GM19468 (cell line): Measurements from ENCODE around the gene HIF3A.
"Not testable (repeated sequence)": the region's sequence is repeated elsewhere in the genome, so short reads cannot be mapped to it uniquely, and the experiment has no call there.

Source experiments
- ATAC-seq: cut with Tn5 transposase; IDR thresholded peaks from one replicate; pipeline ENCODE4 v1.9.1; 2021; ENCODE audit warnings: mild to moderate bottlenecking, moderate library complexity, moderate number of reproducible peaks; ENCODE audit not compliant: unreplicated experiment; ENCODE audit errors: extremely low read depth

HIF3A gene

DNA sequence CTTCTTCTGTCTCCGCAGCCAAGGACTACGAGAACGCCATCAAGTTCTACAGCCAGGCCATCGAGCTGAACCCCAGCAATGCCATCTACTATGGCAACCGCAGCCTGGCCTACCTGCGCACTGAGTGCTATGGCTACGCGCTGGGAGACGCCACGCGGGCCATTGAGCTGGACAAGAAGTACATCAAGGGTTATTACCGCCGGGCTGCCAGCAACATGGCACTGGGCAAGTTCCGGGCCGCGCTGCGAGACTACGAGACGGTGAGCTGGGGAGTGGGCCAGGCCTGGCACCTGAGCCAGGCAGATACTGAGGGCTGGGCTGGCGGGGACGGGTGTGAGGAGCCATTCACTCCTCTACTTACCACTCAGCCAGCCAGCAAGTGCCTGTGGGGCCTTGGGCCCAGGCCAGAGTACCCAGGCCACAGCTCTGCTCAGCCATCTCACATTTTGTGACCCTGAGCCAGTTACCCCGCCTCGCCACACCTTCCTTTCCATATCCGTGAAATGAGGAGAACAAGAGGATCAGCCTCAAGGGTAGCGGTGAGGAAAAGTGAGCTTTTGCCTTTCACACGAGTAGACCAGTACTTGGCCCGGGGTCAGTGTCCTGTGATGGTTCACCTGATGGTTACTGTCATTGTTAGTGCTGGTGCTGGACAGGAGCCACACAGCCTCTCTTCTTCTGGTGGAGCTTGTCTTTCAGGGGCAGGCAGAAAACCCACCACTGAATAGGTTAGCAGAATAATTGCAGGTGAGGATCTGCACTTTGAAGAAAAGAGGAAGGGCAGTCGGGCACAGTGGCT, 57.1 kb downstream of the HIF3A start:
- ATAC-seq = no peak

DNA sequence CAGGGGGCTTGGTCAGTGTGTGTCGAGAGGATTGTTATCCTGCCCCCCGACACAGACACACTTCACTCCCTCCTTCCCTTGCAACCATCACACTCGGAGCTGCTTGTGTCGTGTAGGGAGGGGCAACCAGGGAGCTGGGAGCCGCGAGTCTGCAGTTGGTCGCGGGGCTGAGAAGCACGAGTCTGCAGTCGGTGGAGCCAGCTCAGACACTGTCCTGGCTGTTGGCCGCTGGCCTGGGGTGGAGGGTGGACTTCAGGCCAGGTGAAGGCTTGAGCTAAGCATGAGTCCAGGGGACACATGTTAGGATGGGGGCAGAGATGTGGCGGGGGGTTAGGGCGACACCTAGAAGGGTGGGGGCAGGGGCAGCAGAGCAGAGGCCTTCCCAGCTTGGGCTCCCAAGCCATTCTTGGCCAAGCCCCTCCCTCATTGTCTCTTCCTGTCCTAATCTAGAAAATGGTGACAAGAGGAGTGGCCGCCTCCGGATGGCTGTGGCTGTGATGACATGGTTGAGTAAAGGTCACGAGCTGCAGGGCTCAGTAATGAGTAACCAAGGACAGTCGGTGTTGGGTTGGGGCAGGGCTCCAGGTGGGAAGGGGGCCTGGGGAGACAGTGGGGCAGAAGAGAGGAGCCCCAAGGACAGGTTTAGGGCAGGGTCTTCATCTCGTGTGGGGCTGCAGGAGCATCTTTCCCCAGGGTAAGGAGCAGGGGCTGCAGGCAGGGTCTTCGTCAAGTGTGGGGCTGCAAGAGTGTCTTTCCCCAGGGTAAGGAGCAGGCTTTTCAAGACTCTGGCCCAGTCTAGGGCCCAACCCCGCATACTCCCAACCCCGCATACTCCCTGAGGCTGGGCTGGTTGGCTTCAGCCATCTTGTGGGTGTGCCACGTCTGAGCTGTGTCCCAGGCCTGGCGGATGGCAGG, 58.6 kb downstream of the HIF3A start:
- ATAC-seq = no peak

DNA sequence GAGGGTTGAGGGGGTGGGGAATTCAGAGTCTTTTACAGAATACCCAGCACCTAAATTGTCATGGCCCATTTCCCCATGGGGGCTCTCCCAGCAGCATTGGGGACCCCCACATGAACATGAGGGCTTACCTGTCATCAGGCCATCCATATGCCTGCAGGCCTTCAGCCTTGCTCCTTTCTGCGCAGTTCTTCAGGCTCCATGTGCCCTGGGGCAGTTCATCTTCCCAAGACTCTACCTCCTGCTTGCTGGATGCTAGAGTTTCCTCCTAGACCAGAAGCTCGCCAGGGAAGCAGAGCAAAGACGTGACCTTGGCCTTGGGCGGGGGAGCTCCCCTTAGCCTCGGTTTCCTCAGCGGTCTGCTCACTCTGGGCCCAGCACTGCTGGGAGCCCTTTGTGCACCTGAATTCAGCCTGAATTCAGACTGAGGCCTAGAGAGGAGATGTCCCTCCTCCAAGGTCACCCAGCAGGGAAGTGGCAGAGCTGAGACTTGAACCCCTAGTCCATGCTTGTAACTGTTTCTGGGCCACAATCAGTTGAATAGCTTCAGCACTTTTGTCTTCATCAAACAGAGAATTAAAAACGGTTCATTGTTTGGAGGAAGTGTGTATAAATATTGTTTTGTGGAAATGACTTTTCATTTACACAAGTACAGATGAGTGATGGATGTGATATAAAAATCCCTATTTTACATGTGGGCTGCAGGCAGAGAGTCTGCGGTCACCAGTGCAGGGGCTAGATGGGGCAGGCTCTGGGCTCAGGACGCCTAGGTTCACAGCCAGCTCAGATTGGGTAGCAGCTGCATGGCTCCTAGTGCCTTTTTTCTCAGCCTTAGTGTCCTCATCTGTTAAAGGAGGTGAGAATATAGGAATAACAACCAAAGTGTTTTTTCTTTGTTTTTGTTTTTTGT, 59.6 kb downstream of the HIF3A start:
- ATAC-seq = no peak

DNA sequence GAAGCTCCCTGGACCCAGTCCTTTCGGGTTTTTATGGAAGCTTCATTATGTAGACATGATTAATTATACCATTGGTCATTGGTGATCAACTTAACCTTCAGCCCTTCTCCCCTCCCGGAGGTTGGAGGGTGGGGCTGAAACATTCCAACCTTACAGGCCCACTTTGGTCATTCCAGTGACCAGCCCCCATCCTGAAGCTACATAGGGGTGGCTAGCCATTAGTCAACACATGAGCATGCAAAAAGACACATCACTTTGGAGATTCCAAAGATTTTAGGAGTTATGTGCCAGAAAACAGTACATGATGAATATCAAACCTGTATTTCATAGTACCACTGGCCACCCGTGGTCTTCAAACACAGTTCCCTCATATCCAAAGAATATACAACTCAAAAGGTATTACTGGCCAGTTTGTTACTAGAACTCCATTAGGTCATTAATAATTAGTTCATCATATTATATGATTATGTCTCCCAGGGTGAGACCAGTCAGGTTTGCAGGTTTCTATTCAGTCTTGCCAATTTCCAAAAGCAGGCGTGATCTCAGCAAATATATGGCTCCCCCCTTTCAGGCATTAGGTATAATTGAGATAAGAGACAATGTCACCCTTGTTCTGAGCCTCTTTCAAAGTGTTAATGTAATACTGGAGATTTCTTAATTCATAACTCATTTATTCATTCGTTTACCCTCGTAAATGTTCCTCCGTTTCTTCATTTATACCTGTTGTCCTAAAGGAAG, 61.2 kb downstream of the HIF3A start:
- ATAC-seq = no peak

DNA sequence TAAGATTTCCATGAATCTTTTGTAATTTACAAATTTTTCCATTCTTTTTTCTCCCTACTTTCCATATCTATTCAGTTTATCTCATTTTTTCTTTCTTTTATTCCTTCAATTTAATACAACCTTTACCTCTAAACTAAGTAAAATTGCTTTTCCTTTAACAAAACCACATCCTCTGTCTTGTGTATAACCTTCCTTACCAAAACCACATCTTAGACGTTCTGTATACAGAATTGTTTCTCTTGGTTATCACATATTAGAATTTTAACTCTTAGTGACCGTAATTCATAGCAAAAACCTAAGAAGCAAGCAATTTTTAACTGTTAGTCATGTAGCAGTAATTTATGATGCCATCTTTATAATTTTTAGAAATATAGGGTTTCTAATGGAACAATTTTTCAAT, 65.1 kb downstream of the HIF3A start:
- no peak for ATAC-seq

DNA sequence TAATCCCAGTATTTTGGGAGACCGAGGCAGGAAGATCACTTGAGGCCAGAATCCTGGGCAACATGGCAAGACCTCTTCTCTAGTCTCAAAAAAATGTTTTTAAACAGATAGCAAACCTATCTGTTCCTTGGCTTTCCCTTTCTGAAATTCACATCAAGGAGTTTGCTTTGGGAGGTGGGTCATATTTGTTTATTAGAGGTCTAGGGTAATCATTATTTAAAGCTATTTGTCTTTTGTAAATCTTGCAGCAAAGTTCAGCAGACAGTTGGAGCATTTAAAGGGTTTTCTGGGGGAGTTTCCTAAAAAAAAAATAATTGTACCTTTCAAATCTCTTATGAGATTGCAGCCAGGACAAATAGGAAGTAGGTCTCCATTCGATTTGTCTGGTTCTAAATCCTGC, 67.5 kb downstream of the HIF3A start:
- no peak for ATAC-seq

DNA sequence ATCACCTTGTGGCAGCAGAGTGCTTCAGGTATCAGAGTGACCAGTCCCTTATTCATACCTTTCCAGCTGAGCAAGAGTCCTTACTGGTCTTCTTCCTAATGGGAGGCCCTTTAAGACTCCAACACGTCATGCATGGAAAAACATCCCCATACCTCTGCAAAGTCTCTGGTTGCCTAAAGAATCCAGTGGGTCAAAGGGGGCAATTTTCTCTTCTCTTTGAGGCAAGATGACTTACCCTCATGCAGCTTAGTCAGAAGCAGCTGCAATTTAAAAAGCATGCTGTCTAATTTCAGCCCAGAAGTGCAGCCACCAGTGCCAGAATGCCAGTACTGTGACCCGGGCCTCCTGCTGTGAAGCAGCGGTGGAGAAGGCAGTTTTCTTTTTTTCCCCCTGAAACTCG, 68.7 kb downstream of the HIF3A start:
- no peak for ATAC-seq

DNA sequence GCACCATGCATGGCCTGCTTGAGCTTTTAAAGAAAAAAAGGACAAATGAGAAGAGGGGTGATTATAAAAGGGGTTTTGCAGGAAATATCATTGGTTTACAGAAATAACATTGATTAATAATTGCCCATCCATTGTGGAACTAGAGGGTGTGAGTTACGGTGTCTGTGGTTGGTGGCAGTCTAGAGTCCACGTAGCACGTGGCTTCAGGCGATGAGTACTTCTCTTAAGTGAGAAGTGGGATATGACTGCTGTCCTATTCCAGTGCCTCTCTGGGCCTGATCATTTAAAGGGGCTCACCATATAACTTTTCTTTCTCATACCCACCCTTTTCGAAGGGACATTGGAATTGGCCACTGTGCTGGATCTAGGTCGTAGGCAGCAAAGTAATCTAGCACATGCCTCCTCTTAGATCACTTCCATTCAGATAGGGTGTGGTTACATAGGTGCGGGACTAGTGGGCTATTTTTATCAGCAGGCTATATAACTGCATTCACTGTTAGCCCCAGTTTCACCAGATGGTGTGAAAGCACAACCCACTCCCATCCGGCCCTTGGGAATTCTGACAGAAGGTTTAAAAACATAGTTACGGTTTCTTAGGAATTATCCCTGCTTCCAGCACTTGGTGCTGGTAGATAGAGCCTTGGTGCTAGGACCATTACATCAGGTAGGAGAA, 69.9 kb downstream of the HIF3A start:
- ATAC-seq = no peak

DNA sequence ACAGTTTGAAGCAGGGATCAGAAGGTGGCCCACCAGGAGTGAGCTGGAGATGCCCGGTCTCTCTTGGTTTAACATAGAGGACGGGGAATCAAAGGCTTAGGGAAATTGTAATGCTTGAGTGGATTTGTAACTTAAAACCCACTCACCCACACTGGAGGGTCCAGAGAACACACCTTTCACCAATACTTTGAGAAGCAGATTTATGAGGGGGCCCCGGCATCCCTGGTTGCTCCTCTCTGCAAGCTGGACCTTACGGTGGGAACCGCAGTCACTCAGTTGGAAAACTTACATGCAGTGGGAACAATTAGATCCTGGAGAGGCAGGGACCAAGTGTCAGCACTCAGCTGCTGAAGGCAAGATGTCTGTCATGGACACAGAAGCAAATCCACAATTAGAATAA, 70.6 kb downstream of the HIF3A start:
- ATAC-seq = no peak

DNA sequence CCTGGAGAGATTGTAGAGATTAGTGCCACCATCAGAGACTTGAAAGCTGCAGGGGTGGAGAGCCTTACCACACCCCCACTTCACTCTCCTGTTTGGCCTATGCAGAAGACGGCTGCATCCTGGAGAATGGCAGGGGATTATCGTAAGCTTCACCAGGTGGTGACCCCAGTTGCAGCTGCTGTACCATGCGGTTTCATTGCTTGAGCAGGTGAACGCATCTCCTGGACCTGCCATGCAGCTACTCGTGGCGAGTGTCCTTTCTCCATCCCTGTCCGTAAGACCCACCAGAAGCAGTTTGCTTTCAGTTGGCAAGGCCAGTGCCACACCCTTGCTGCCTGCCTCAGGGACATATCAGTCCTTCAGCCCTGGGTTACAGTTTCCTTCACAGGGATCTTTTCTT, 71.3 kb downstream of the HIF3A start:
- ATAC-seq = no peak

DNA sequence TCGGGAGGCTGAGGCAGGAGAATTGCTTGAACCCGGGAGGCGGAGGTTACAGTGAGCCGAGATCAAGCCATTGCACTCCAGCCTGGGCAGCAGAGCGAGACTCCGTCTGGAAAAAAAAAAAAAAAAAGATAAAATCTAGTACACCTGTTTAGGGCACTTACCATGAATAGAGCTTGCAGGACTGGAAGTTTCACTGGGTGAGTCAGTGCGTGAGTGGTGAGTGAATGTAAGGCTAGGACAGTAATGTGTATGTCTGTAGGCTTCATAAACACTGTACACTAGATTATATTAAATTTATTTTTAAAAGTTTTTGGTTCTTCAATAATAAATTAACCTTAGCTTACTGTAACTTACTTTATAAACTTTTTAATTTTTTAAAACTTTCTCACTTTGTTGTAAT, 73.0 kb downstream of the HIF3A start:
- ATAC-seq = no peak

DNA sequence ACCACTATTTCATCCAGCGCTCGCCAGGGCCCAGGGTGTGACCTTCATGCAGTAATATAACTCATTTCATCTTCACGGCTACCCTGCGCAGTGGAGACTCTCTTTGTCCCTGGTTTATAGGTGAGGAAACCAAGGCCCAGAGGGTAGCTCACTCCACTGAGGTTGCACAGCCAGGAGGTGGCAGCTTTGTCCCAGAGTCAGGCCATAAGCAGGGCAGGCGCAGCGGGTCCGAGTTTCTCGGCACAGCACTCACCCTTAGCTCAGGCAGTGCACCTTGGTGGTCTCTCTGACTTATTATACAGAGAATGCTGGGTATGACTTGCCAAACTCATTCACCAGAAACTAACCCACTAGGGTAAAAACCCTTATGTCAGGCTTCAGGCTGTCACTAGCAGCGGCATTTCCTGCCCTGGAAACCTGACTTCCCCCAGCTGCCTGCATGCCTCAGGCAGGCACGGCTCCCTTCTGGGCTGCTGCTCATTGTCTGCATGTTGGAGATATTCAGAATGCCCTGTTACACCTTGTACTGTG, 74.6 kb downstream of the HIF3A start:
- ATAC-seq = no peak

DNA sequence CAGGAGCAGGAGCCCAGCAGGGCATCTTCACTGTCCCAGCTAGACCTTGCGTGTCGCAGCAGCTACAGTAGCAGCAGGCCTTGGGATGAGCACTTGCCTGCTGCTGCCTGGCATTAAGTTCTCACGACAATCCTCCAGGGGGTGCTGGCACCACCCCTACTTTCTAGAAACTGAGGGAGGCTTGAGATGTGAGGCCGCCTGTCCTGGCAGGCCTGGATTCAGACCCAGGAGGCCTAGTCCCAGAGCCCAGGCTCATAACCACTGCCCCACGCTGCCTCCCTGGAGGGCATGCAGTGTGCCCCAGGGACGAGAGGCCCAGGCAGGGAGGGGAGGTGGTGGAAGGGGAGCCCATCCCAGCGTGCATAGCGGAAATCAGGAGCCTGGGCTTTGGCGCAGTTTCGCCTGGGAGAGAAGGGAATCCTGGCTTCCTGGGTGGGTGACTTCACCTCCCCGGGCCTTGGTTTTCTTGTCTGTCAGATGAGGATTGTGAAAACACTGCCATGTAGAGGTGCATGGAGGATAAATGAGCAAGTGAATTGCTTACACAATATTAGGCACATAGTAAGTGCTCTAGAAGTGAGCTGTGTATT, 76.2 kb downstream of the HIF3A start:
- ATAC-seq = no peak

DNA sequence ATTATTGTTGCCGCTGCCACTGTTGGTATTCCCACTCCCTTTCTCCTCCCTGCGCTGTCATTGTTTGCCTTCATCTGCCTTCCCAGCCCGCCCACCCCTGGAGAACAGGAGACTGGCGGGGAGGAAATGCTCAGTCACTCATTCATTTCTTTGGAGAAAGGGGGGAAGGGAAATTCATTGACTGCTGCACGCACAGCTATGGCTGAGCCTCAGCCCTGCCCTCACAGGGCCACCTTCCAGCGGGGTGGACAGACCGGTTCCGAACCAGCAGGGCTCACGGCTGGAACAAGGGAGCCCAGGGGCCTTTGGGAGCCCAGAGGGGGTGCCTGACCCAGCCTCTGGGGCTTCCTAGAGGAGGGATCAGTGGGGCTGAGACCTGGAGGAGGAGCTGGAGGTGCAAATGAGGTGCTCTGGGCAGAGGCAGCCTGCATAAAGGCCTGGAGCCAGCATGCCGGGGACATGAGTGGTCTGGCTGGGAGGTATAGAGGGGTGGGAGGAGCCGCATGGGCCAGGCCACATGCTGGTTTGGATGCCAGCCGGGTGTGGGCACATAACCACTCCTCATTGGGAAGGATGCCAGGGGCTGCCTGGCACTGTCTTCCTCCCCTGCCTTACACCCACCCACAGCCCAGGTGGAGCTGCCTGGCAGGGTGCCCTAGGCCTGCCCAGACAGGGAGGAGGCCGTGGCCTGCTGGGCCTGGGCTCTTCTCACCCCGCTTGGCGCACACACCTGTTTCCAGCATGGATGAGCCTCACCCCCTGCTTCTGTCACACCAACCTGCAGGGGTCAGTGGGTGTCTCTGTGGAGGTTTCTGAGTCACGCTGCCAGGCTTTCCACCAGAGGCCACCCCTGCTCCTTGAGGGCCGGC, 76.9 kb downstream of the HIF3A start:
- ATAC-seq = no peak

DNA sequence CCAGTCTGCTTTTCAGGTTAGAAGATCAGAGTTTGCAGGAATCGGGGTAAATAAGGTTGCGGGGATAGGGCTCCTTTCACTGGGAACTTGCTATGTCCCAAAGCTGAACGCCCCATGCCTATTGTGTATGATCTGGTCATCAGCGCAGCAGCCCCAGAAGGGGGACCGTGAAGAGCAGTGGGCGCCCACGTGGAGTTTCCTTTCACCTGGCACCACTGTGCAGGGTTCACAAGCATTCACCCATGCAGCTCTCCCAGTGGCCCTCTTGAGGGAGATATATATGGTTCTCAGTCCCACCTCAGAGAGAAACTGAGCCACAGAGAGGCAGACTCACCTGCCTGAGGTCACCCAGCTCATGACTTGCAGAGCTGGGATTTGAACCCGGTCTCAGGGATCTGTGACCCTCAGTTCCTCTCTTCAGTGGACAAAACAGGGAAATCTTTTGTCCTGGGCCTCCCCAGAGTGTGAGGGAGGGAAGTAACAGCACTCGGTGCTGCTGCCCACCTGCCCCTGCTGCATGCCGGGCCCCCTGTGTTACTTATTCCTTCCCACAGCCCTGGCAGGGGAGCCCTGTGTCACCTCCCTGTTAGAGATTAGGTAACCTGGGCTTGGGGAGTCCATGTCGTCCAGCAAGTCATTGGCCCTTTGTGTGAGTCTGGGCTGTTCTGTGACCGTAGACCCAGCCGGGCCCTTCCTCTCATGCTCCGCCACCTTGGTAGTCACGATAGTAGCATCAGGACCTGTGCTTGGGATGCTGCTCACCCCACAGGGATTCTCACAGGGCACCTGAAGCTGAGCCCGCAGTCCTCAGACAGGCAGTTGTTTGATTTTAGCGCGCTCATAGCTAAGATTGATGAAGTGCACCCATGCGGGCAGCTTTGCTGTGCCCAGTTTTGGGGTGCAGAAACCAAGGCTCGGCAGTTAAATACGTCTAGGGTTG, 78.0 kb downstream of the HIF3A start:
- no peak for ATAC-seq

DNA sequence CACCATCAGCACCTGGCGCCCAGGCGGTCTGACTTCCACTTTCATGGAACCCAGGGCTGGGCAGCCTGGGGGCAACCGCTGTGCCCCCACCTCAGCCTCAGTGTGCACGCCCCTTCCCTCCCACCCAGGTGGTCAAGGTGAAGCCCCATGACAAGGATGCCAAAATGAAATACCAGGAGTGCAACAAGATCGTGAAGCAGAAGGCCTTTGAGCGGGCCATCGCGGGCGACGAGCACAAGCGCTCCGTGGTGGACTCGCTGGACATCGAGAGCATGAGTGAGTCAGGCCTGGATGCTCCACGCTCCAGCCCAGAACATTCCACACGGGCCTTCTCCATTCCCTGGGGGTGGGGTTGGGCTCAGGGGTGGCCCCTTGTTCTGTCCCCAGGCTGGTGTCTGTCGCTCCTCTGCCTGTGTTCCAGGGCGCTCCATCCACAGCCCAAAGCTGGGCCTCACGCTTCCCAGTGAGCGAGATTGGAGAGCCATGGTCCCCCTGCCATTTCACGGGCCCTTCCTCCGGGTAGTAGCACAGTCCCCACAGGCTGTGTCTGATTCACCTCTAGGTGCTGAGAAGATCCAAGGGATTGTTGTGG, 78.7 kb downstream of the HIF3A start:
- not testable (repeated sequence) for ATAC-seq
